H9 (cell line): ENCODE measurements around the gene ZNF425. TPM values are rescaled to one million over a fixed set of nuclear protein-coding genes. Genes with fewer than 3 reads are reported as not detected.
A peak's percentile ranks its signal among the peaks of the same experiment; 100 is the strongest.

ENCODE experiments used
- DNase-seq: peaks from one replicate; pipeline ENCODE4 v3.0.0-alpha.2; 2017
- H2AFZ ChIP-seq: one replicate; pipeline ENCODE4 v1.6.1; 2013; ENCODE audit warnings: mild to moderate bottlenecking, low read length, control low read depth, moderate library complexity
- H2AK5ac ChIP-seq: 2 replicates; pipeline ENCODE4 v1.6.1; 2013; ENCODE audit warnings: low read length, control low read depth, mixed read lengths; ENCODE audit not compliant: insufficient read length
- H2BK120ac ChIP-seq: one replicate; pipeline ENCODE4 v1.6.1; 2013; ENCODE audit warnings: low read depth, mild to moderate bottlenecking, low read length, control low read depth, inconsistent platforms; ENCODE audit not compliant: poor library complexity, severe bottlenecking
- H2BK12ac ChIP-seq: 2 replicates; pipeline ENCODE4 v1.6.1; 2013; ENCODE audit warnings: low read length, control low read depth, mixed read lengths, low read depth; ENCODE audit not compliant: insufficient read length
- H2BK15ac ChIP-seq: 2 replicates; pipeline ENCODE4 v1.6.1; 2013; ENCODE audit warnings: low read depth, low read length, control low read depth
- H2BK20ac ChIP-seq: one replicate; pipeline ENCODE4 v1.6.1; 2013; ENCODE audit warnings: low read depth, mild to moderate bottlenecking, low read length, control low read depth, inconsistent platforms; ENCODE audit not compliant: poor library complexity, severe bottlenecking
- H2BK5ac ChIP-seq: 2 replicates; pipeline ENCODE4 v1.6.1; 2013; ENCODE audit warnings: low read length, control low read depth, mixed read lengths; ENCODE audit not compliant: insufficient read length
- H3K14ac ChIP-seq: 2 replicates; pipeline ENCODE4 v1.6.1; 2013; ENCODE audit warnings: low read length, control low read depth; ENCODE audit not compliant: insufficient read depth
- H3K18ac ChIP-seq: 2 replicates; pipeline ENCODE4 v1.6.1; 2013; ENCODE audit warnings: low read depth, mild to moderate bottlenecking, mixed read lengths, low read length, control low read depth; ENCODE audit not compliant: insufficient read length
- H3K23ac ChIP-seq: 2 replicates; pipeline ENCODE4 v1.6.1; 2013; ENCODE audit warnings: low read length, control low read depth, mixed read lengths, low read depth; ENCODE audit not compliant: insufficient read length
- H3K23me2 ChIP-seq: 2 replicates; pipeline ENCODE4 v1.6.1; 2013; ENCODE audit warnings: low read depth, mild to moderate bottlenecking, mixed read lengths, low read length, control low read depth; ENCODE audit not compliant: insufficient read length, poor library complexity, severe bottlenecking
- H3K27ac ChIP-seq: 2 replicates; pipeline ENCODE4 v1.5.1; 2013; ENCODE audit warnings: low read length, control low read depth, mixed read lengths, low read depth; ENCODE audit not compliant: insufficient read length
- H3K27me3 ChIP-seq: 2 replicates; pipeline ENCODE4 v1.6.1; 2013; ENCODE audit warnings: low read length, control low read depth, inconsistent platforms; ENCODE audit not compliant: insufficient read depth
- H3K4ac ChIP-seq: 2 replicates; pipeline ENCODE4 v1.6.1; 2013; ENCODE audit warnings: low read depth, mild to moderate bottlenecking, control low read depth, inconsistent platforms, low read length, moderate library complexity
- H3K4me1 ChIP-seq: 2 replicates; pipeline ENCODE4 v1.6.1; 2013; ENCODE audit warnings: low read length, control low read depth, inconsistent platforms; ENCODE audit not compliant: insufficient read depth
- H3K4me2 ChIP-seq: 2 replicates; pipeline ENCODE4 v1.6.1; 2013; ENCODE audit warnings: low read length, control low read depth, mixed read lengths; ENCODE audit not compliant: insufficient read length, insufficient read depth
- H3K56ac ChIP-seq: 2 replicates; pipeline ENCODE4 v1.6.1; 2013; ENCODE audit warnings: low read depth, mild to moderate bottlenecking, mixed read lengths, low read length, control low read depth; ENCODE audit not compliant: insufficient read length
- H3K79me1 ChIP-seq: 2 replicates; pipeline ENCODE4 v1.6.1; 2013; ENCODE audit warnings: low read depth, mild to moderate bottlenecking, moderate library complexity, low read length, control low read depth, inconsistent platforms; ENCODE audit not compliant: insufficient read depth, poor library complexity, severe bottlenecking
- H3K79me2 ChIP-seq: 2 replicates; pipeline ENCODE4 v1.6.1; 2013; ENCODE audit warnings: low read length, control low read depth, inconsistent platforms; ENCODE audit not compliant: insufficient read depth
- H3K9ac ChIP-seq: 2 replicates; pipeline ENCODE4 v1.6.1; 2013; ENCODE audit warnings: low read length, control low read depth, mixed read lengths; ENCODE audit not compliant: insufficient read length; ENCODE audit errors: extremely low read depth
- H3K9me3 ChIP-seq: one replicate; pipeline ENCODE4 v1.6.1; 2013; ENCODE audit warnings: low read depth, low read length, inconsistent platforms; ENCODE audit not compliant: control insufficient read depth
- H3T11ph ChIP-seq: one replicate; pipeline ENCODE4 v1.6.1; 2013; ENCODE audit warnings: mild to moderate bottlenecking, low read length, control low read depth, inconsistent platforms
- H4K20me1 ChIP-seq: one replicate; pipeline ENCODE4 v1.6.1; 2013; ENCODE audit not compliant: control insufficient read depth, insufficient read length, insufficient read depth
- H4K5ac ChIP-seq: 2 replicates; pipeline ENCODE4 v1.6.1; 2013; ENCODE audit warnings: low read depth, mild to moderate bottlenecking, mixed read lengths, low read length, control low read depth; ENCODE audit not compliant: insufficient read length
- H4K8ac ChIP-seq: replicated peaks from 2 replicates; pipeline ENCODE4 v1.6.1; 2013; ENCODE audit warnings: low read length, control low read depth, mixed read lengths, low read depth; ENCODE audit not compliant: insufficient read length
- H4K91ac ChIP-seq: 2 replicates; pipeline ENCODE4 v1.6.1; 2013; ENCODE audit warnings: low read depth, mild to moderate bottlenecking, moderate library complexity, mixed read lengths, low read length, control low read depth; ENCODE audit not compliant: insufficient read length
- H3K27ac Mint-ChIP-seq, 3 experiments: 2 replicates in 2 of 3; 3 replicates in 1 of 3; pipeline ENCODE4 v1.8.0; 2020 to 2021; ENCODE audit warnings: mixed read lengths in 3 of 3, mild to moderate bottlenecking in 1 of 3, moderate library complexity in 1 of 3
- H3K27me3 Mint-ChIP-seq: 2 replicates; pipeline ENCODE4 v1.8.0; 2021; ENCODE audit warnings: low read depth, mild to moderate bottlenecking, moderate library complexity, mixed read lengths
- H3K36me3 Mint-ChIP-seq, 3 experiments: 2 replicates in 2 of 3; 3 replicates in 1 of 3; pipeline ENCODE4 v1.8.0; 2020 to 2021; ENCODE audit warnings: low read depth in 3 of 3, mixed read lengths in 3 of 3; ENCODE audit not compliant: insufficient read depth in 1 of 3
- H3K4me1 Mint-ChIP-seq, 2 experiments: 2 replicates each; pipeline ENCODE4 v1.8.0; 2020; ENCODE audit warnings: mixed read lengths in 2 of 2
- H3K4me3 Mint-ChIP-seq, 2 experiments: 2 replicates in 1 of 2; 3 replicates in 1 of 2; pipeline ENCODE4 v1.8.0; 2020 to 2021; ENCODE audit warnings: mild to moderate bottlenecking in 2 of 2, mixed read lengths in 2 of 2, moderate library complexity in 1 of 2
- H3K9me3 Mint-ChIP-seq, 2 experiments: 2 replicates in 1 of 2; 3 replicates in 1 of 2; pipeline ENCODE4 v1.8.0; 2020; ENCODE audit warnings: mild to moderate bottlenecking in 2 of 2, mixed read lengths in 2 of 2, moderate library complexity in 1 of 2
- WGBS: extraction: QIAGEN DNeasy Blood & Tissue Kit; methylation state at CpG from one replicate; pipeline ENCODE4 v1.1.7; 2013; ENCODE audit warnings: missing lambda C conversion rate, low lambda C conversion rate, mixed read lengths; ENCODE audit not compliant: insufficient read length; ENCODE audit errors: extremely low coverage; 5-methylcytosine and 5-hydroxymethylcytosine counted together
- total RNA-seq: library from RNA; stranded (reverse); gene quantifications from 2 replicates; pipeline ENCODE4 v1.2.1, GENCODE V29; 2021
- TF ChIP-seq, protein P1 (sequence below): fragments of 200-600 bp; sonication (generic); conservative IDR thresholded peaks from 3 replicates; pipeline ENCODE4 v1.8.0; 2021; ENCODE audit warnings: antibody characterized with exemption, mild to moderate bottlenecking

Gene ZNF425
- total RNA-seq, 1 experiment from 2014 or later: 5.4 TPM

DNA sequence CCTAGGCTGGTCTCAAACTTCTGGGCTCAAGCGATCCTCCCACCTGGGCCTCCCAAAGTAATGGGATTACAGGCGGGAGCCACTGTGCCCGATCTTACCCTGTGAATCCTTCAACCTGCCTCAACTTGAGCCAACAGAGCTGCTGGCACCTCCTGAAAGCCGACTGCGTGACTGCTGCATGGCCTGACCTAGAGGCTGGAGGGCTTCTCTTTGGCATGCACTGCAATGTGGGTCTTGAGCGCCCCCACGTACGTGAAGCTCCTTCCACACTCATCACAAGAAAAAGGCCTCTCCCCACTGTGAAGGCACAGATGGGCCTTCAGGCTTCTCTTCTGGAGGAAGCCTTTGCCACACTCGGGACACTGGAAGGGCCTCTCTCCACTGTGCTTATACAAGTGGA is 22.7 kb downstream of the ZNF425 start:
- Histone ChIP-seq H3K18ac (no peak overlapping the region), H3K27me3 (no peaks in the 10 kb centered on the region), H2BK12ac (no peak overlapping the region), H2AFZ (no peak overlapping the region), H2AK5ac (no peak overlapping the region), H3K4me2 (no peak overlapping the region), H3T11ph (no peak overlapping the region), H2BK20ac (no peak overlapping the region), H4K5ac (no peak overlapping the region), H3K9ac (no peak overlapping the region), H3K23ac (no peak overlapping the region), H4K20me1 (no peaks in the 10 kb centered on the region), H2BK120ac (no peak overlapping the region), H3K4ac (no peak overlapping the region), H3K14ac (no peak overlapping the region), H3K56ac (no peak overlapping the region), H2BK15ac (no peak overlapping the region), H3K4me1 (no peaks in the 10 kb centered on the region), H2BK5ac (no peak overlapping the region), H3K79me2 (no peaks in the 10 kb centered on the region), H3K79me1 (no peaks in the 10 kb centered on the region), H4K91ac (no peak overlapping the region), H3K23me2 (no peaks in the 10 kb centered on the region), H3K27ac (no peak overlapping the region), H3K9me3 (no peaks in the 10 kb centered on the region), H4K8ac (no peak overlapping the region)
- TF ChIP-seq, protein P1, sequence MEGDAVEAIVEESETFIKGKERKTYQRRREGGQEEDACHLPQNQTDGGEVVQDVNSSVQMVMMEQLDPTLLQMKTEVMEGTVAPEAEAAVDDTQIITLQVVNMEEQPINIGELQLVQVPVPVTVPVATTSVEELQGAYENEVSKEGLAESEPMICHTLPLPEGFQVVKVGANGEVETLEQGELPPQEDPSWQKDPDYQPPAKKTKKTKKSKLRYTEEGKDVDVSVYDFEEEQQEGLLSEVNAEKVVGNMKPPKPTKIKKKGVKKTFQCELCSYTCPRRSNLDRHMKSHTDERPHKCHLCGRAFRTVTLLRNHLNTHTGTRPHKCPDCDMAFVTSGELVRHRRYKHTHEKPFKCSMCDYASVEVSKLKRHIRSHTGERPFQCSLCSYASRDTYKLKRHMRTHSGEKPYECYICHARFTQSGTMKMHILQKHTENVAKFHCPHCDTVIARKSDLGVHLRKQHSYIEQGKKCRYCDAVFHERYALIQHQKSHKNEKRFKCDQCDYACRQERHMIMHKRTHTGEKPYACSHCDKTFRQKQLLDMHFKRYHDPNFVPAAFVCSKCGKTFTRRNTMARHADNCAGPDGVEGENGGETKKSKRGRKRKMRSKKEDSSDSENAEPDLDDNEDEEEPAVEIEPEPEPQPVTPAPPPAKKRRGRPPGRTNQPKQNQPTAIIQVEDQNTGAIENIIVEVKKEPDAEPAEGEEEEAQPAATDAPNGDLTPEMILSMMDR: peak; percentile 17; the same call in 1 of the 3 replicates
- peaks cover 8 to 12% (median 11%) of the 10 kb centered on the region in 3 experiments; a peak in 6 of 7 replicates for H3K36me3 Mint-ChIP-seq
- H3K27me3 Mint-ChIP-seq: no peaks in the 10 kb centered on the region
- H3K27ac Mint-ChIP-seq: no peak overlapping the region; a peak in 1 of 7 replicates
- H3K9me3 Mint-ChIP-seq: no peaks in the 10 kb centered on the region
- DNase-seq: peak; percentile 36
- H3K4me3 Mint-ChIP-seq: no peak overlapping the region
- WGBS: no CpG with 5 or more reads among the region's 9 CpGs
- peaks cover 0 to 2% of the 10 kb centered on the region in 2 experiments; a peak in 1 of 4 replicates for H3K4me1 Mint-ChIP-seq
